ENCODE data around the gene ABCG1.
A peak's percentile ranks its signal among the peaks of the same experiment; 100 is the strongest.

ABCG1 gene

DNA sequence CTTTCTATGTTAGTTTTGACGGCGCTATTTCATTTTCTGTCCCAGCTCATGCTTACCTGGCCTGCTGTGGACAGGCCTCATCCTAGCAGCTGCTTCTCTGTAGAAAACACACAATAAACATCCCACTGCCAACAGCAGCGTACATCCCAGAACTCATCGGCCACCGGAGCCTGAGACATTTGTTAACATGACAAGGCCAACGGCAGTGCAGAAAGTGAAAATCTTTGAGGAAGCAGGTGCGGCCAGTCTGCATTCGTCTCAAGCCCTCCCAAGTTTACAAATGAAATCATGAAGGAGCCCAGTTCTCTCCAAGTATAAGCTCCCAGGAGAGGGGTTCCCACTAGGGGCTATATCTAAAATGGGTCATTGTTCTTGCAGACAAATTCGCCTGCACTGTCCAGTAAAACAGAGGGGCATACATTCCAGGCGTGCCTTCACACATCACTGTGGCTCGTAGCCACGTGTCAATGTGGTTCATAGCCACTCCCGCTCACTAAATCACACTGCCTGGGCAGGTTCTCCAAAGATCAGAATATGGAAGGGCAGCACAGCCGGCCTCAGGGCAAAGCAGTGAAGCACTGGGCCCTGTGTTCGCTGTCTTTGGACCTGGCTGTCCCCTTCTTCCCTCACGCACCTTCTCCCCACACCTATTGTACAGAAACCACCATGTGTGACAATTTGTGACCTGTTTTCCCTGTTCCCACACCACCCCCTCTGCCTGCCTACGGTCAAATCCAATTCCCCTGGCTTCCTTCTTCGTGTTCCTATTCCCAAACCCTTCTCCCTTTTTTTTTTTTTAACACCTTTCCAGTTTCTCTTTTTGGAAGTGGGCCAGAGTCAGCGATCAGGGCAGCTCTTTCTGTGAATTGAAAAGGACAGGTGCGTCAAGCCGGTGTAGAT, 27.0 kb upstream of the ABCG1 start:
- peak; percentile 65 for DNase-seq

- no peak for DNase-seq
These were observed 25.7 kb upstream of the ABCG1 start for GRCh38 chr21:42193131-42193671.

DNA sequence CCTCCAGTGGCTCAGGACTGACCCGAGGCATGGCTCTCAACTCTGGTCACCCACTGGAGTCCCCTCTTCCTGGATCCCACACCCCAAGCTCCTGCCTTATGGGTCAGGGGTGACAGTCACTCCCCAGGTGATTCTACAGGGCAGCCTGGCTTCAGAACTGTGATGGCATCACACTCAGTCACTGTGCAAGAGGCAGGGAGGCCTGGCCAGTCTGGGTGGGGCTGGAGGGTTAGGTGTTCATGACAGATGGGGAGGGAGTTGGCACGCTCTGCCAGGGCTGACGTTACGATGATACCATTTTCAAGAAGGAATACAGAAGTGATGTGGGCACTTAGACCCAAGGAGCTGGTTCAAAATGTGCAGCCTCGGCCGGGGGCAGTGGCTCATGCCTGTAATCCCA, 25.2 kb upstream of the ABCG1 start:
- no peak for DNase-seq

DNA sequence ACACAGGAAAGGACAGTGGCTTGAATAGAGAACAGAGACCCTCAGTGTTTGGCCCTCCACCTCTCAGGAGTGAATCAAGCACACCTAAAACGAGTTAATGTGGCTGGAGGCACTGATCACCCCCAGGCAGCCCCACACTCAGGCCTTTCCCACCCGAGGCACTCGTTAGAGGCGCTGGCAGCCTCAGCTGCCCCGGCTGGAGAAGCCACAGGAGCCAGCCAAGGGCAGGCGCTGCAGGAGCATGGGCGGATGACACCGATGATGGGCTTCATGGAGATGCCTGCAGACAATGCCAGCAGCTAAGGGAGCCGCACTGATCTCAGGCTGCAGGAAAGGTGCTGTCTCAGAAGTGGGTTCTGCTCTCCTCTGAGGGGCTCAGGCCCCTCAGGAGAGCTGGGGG, 24.1 kb upstream of the ABCG1 start:
- DNase-seq, result no peak

GRCh38 chr21:42195378-42196031, 23.4 kb upstream of the ABCG1 start:
- DNase-seq, result peak; percentile 54

- DNase-seq, result peak; percentile 85
These were observed 19.7 kb upstream of the ABCG1 start for GRCh38 chr21:42198929-42199867.

GRCh38 chr21:42199868-42200463, 19.0 kb upstream of the ABCG1 start:
- DNase-seq, result no peak

DNA sequence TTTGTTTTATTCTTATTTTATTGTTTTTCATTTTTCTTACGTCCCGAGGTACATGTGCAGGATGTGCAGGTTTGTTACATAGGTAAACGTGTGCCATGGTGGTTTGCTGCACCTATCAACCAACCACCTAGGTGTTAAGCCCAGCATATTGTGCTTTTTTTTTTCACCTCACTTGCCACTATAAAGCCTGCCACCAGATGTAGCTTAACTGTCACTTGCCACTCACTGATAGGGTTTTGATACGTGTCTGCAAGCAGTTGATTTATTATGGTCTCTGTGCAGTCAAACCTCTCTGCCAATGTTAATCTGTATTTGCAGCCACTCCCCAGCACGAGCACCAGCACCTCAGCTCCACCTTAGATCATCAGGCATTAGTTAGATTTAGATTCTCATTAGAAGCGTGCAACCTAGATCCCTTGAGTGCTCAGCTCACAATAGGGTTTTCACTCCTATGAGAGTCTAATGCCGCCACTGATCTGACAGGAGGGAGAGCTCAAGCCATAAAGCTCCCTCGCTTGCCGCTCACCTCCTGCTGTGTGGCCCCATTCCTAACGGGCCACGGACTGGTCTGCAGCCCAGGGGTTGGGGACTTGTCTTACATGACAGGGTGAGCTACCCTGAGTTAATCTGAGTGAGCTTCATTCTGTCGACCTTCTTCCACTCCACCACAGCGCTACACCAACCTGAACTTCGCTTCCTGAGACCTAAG, 17.9 kb upstream of the ABCG1 start:
- no peak for DNase-seq

DNA sequence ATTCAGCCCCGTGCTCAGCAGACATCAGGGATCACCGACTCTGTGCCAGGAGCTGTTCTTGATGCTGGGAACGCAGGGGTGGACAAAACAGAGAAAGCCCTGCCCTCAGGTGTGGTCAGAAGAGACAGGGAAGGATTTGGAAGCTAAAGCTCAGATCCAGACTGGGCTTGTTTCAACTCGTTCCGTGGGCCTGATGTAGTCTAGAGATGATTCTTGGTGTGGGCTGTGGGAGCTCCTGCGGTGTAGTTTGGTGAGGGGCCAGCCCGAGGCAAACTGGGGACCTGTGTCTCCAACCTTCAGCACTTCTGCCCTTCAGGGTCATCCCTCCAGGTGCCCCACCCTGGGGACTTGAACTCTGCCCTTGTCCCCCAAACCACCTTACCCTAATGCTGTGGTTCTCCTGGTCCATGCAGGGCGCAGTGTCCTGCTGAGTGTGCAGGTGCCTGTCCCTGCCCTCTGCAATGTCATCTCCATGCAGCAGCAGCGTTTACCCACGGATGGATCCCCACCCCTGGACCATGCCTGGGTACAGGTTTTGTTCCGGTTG, 17.3 kb upstream of the ABCG1 start:
- DNase-seq, result no peak

GRCh38 chr21:42202321-42202720, 16.6 kb upstream of the ABCG1 start:
- DNase-seq, result no peak

DNA sequence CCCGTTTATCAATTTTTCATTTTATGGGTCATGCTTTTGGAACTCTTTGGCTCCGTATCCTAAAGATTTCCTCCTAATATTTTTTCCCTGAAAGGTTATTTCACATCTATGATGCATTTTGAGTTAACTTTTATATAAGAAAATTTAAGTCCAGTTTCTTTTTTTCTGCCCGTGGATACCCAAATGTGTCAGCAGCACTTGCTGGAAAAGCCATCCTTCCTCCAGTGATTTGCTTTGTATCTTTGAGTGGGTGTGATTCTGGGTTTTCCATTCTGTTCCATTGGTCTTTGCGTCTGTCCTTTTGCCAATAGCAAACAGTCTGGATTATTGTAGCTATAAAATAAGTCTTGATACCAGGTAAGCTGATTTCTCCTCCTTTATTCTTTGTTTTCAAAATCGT, 15.6 kb upstream of the ABCG1 start:
- no peak for DNase-seq

GRCh38 chr21:42203936-42204335, 15.0 kb upstream of the ABCG1 start:
- no peak for DNase-seq

- DNase-seq, result no peak
These were observed 11.5 kb upstream of the ABCG1 start for GRCh38 chr21:42207426-42207825.

- DNase-seq, result no peak
These were observed 10.9 kb upstream of the ABCG1 start for GRCh38 chr21:42208036-42208435.

DNA sequence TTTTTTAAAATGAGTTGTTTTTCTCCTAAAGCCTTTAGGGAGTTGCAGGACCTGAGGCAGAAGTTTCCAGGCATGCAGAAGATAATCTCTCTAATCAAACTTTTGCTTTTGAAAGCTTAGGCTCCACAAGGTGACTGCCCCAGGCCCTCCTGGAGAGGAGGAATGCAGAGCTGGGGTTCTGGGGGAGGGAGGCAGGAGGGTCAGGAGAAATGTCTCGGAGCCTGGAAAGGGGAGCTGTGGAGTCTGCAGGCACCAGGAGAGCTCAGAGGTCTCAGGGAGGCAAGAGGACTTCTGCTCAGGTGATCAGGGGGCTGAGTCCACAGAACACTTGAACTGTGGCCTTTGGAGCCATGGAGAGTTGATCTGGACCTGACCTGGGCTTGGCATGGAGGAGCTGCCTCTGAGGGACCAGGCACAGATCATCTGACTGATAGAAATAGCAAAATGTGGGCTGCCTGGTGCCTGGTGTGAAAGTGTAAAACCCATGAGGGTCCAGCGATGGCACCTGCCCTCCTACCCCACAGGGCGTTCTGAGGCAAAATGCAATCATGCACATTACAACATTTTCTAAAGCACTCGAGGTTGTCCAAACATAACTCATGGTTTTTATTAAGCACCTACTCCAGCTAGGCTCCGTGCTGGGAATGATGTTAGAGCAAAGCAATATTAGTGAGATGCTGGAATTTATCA, 10.0 kb upstream of the ABCG1 start:
- DNase-seq, result no peak

DNA sequence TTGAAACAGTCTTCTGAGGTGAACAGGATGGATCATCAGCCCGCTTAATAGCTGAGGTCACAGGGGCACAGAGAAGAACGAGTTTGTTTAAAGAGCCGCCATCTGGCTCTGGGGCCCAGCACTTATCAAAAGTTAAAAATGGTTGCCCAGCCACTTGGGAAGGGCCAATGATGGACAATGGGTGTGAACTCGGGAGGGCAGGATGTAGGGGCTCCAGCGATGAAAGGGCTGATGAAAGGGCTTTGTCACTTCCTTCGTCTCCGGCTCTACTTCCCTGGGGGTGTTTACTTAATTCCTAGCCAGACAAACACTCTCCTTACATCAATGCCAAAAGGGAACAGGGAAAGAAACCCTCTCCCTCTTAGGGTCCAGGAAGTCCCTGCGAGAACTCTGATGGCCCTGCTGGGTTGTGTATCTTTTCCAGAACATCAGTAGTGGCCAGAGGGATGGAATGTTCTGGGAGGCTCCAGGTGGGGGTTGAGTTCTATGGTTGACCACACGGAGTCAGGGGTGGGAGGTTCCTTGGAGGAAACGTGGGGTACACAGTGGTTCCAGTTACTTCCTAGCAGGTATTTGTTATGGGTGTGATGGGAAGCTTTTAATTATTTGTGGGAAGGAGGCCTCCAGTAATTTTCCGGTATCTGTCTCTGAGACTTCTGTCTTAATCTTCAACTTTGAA, 9.0 kb upstream of the ABCG1 start:
- DNase-seq, result peak; percentile 97

- no peak for DNase-seq
These were observed 6.7 kb upstream of the ABCG1 start for GRCh38 chr21:42212266-42212665.

DNA sequence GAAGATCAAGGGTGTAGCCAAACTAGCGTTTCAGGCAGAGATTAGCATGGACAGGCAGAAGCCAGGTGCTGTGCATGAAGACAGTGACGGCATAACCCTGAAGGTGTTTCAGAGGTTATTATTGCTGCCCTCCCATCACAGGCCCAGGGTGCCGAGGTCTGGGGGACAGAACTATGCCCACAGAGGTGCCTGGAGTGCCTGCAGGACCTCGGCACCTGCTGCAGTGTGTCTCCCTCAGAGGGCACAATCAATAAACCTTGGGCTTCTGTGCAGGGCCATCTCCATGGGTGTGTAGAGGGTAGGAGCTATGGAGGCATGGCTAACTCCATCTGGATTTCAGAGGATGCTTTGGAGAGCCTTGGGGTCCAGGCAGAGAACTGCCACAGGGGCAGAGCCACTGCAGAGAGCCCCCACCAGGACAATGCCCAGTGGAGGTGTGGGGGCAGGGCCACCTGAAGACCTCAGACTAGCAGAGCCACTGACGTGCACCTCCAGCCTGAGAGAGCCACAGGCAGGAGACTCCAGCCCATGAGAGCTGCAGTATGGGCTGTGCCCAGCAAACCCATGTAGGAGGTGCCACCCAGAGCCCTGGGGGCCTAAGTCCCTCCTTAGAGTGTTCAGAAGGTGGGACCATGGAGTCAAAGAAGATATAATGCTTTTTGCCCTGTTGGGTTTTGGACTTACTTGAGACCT, 5.7 kb upstream of the ABCG1 start:
- no peak for DNase-seq

- DNase-seq, result no peak
These were observed 4.7 kb upstream of the ABCG1 start for GRCh38 chr21:42214081-42214750.

All from NCI-H69 (cell line).